ENCODE data around the gene SNTG2. TPM values are rescaled to one million over a fixed set of nuclear protein-coding genes. Genes with fewer than 3 reads are reported as not detected.

Gene SNTG2
- total and polyA plus RNA-seq, 4 donors = not detected

DNA sequence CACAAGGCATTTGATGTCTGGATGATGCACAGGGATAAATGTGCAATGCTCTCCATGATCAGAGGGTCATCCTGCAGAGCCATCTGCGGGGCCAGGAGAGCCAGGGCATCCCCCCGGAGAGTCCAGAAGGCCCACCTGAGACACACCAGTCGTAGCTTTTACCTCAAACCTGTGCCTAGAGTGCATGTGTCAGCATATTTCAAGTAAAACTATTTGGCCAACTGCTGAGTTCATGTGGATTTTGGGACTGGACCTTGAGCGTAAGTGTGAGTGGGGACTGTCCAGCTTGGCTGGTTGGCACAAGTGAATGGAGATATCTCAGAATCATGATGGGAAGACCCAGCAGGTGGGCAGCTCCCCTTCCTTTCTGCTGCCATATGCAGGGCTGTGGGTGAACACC is 314.8 kb downstream of the SNTG2 start (continued):
- TF ChIP-seq CTCF (IDR thresholded peaks at IDR 0.05; ENCODE audit: low read depth, low read length, missing input control) (no peak), TAF1 (conservative IDR thresholded peaks at IDR 0.05) (no peak), JUND (IDR thresholded peaks at IDR 0.05) (no peak)

GRCh38 chr2:1266351-1266750 is 315.7 kb downstream of the SNTG2 start:
- Histone ChIP-seq H3K27me3 (ENCODE audit: control insufficient read depth in 4 of 4, insufficient read depth in 4 of 4, low read length in 3 of 4) (no peaks in the 10 kb centered on the region), H3K4me1 (ENCODE audit: control insufficient read depth in 4 of 4, insufficient read depth in 4 of 4, low read length in 3 of 4) (no peaks in the 10 kb centered on the region), H3K9ac (ENCODE audit: low read depth in 1 of 2, low read length in 2 of 2) (no peak overlapping the region), H3K27ac (ENCODE audit: low read depth in 1 of 2, low read length in 2 of 2) (no peak overlapping the region), H3K9me3 (ENCODE audit: control insufficient read depth in 4 of 4, low read length in 3 of 4) (peaks cover 0 to 3% (median 0%) of the 10 kb centered on the region in 4 donors), H3K4me3 (ENCODE audit: low read depth in 1 of 3, low read length in 3 of 3) (no peak overlapping the region), H3K36me3 (ENCODE audit: control insufficient read depth in 4 of 4, insufficient read depth in 3 of 4, low read depth in 1 of 4, low read length in 3 of 4) (no peaks in the 10 kb centered on the region)
- DNase-seq (ENCODE audit: low spot score) = no peak
- whole genome bisulfite sequencing = 76% methylated on average over 12 of the region's 12 CpGs
- TF ChIP-seq EGR1 (IDR thresholded peaks at IDR 0.05; ENCODE audit: low read depth in 2 of 2) = no peak

DNA sequence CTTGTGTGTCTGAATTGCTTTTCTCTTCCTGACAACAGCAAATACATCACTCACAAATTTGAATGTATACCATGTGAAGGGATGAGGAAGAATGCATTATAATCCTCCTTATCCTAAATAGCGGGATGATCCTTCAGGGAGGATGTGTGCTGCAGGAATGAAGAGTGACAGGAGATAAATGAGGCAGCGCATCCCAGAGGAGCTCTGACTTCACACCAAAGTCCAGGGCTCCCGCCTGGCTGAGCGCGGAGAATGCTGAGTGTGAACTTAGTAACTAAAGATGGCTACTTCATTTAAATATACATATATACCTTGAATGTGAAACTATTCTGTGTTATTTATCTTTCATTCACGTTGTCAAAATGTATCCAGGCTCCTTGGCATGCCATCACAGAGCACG is 317.4 kb downstream of the SNTG2 start:
- no peaks in the 10 kb centered on the region for H3K36me3 ChIP-seq (ENCODE audit: control insufficient read depth in 4 of 4, insufficient read depth in 3 of 4, low read depth in 1 of 4, low read length in 3 of 4)
- H3K27me3 ChIP-seq (ENCODE audit: control insufficient read depth in 4 of 4, insufficient read depth in 4 of 4, low read length in 3 of 4) = peaks cover 0 to 2% (median 0%) of the 10 kb centered on the region in 4 donors
- no peak for DNase-seq (ENCODE audit: low spot score)
- 66% methylated on average over 7 of the region's 7 CpGs for WGBS
- no peak overlapping the region for H3K27ac ChIP-seq (ENCODE audit: low read depth in 1 of 2, low read length in 2 of 2)
- no peak for TF ChIP-seq FOXA2 (IDR thresholded peaks at IDR 0.05)
- no peak for TF ChIP-seq RXRA (IDR thresholded peaks at IDR 0.05)
- TF ChIP-seq EGR1 (IDR thresholded peaks at IDR 0.05; ENCODE audit: low read depth in 2 of 2) = no peak
- TF ChIP-seq CTCF (IDR thresholded peaks at IDR 0.05; ENCODE audit: low read depth, low read length, missing input control) = no peak
- TF ChIP-seq, protein P1, sequence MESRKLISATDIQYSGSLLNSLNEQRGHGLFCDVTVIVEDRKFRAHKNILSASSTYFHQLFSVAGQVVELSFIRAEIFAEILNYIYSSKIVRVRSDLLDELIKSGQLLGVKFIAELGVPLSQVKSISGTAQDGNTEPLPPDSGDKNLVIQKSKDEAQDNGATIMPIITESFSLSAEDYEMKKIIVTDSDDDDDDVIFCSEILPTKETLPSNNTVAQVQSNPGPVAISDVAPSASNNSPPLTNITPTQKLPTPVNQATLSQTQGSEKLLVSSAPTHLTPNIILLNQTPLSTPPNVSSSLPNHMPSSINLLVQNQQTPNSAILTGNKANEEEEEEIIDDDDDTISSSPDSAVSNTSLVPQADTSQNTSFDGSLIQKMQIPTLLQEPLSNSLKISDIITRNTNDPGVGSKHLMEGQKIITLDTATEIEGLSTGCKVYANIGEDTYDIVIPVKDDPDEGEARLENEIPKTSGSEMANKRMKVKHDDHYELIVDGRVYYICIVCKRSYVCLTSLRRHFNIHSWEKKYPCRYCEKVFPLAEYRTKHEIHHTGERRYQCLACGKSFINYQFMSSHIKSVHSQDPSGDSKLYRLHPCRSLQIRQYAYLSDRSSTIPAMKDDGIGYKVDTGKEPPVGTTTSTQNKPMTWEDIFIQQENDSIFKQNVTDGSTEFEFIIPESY (IDR thresholded peaks at IDR 0.05) = no peak
- no peak for TF ChIP-seq SP1 (IDR thresholded peaks at IDR 0.05)
- no peak for TF ChIP-seq HNF4A (conservative IDR thresholded peaks at IDR 0.05)
- no peak for TF ChIP-seq RAD21 (IDR thresholded peaks at IDR 0.05)
- TF ChIP-seq REST (IDR thresholded peaks at IDR 0.05) = no peak
- TF ChIP-seq NR2F2 (IDR thresholded peaks at IDR 0.05) = no peak
- no peak for TF ChIP-seq JUND (IDR thresholded peaks at IDR 0.05)
- TF ChIP-seq, protein P2, sequence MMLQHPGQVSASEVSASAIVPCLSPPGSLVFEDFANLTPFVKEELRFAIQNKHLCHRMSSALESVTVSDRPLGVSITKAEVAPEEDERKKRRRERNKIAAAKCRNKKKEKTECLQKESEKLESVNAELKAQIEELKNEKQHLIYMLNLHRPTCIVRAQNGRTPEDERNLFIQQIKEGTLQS (IDR thresholded peaks at IDR 0.05) = no peak
- TF ChIP-seq YY1 (IDR thresholded peaks at IDR 0.05) = no peak
- TF ChIP-seq FOXA1 (IDR thresholded peaks at IDR 0.05) = no peak
- TF ChIP-seq GABPA (IDR thresholded peaks at IDR 0.05 in 1 of 2, conservative IDR thresholded peaks at IDR 0.05 in 1 of 2) = no peak
- TF ChIP-seq HNF4G (IDR thresholded peaks at IDR 0.05) = no peak
- no peak for TF ChIP-seq TAF1 (conservative IDR thresholded peaks at IDR 0.05)
- peaks cover 0 to 3% (median 0%) of the 10 kb centered on the region in 4 donors for H3K9me3 ChIP-seq (ENCODE audit: control insufficient read depth in 4 of 4, low read length in 3 of 4)
- H3K4me1 ChIP-seq (ENCODE audit: control insufficient read depth in 4 of 4, insufficient read depth in 4 of 4, low read length in 3 of 4) = no peaks in the 10 kb centered on the region
- no peak overlapping the region for H3K9ac ChIP-seq (ENCODE audit: low read depth in 1 of 2, low read length in 2 of 2)
- no peak overlapping the region for H3K4me3 ChIP-seq (ENCODE audit: low read depth in 1 of 3, low read length in 3 of 3)
